ENCODE measurements around the gene CTSZ.

The CTSZ gene

DNA sequence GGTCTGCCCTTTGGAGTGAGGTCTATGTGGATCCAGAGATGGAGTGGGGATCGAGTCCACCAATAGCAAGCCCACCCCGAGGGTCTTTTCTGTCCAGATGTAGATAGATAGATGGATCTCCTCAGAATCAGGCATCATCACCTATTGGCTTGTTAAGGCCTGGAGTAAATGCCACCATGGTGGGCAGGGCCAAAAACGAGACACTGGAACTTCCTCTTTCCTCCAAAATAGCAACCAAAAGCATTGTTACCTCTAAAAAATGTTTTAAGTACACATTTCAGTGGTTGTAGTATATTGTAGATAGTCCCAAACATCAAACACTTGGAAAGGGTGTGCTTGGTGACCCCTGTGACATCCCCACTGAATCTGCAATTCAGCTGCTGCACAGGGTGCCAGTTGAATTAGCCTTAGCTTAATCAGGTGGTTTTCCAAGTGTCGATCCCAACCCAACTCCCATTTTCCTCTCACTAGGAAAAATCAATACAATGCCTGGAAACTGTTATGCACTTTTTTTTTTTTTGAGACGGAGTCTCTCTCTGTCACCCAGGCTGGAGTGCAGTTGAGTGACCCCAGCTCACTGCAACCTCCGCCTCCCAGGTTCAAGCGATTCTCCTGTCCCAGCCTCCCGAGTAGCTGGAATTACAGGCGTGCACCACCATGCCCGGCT is 61.0 kb downstream of the CTSZ start:
- Histone ChIP-seq H3K27me3 (ENCODE audit: control insufficient read depth, insufficient read depth, low read length) (no peaks in the 10 kb centered on the region), H3K9ac (ENCODE audit: low read length) (no peak overlapping the region), H3K27ac (ENCODE audit: low read length) (no peak overlapping the region), H3K4me1 (ENCODE audit: control insufficient read depth, low read depth, low read length) (no peaks in the 10 kb centered on the region), H3K9me3 (ENCODE audit: control insufficient read depth, low read depth, low read length) (no peaks in the 10 kb centered on the region), H3K4me3 (ENCODE audit: low read length) (no peak overlapping the region), H3K36me3 (ENCODE audit: control insufficient read depth, low read depth, low read length) (no peaks in the 10 kb centered on the region)

Measured in iPS-18a (cell line).